CD14-positive monocyte (primary cell): Measurements from ENCODE around the gene GRID1. TPM values are rescaled to one million over a fixed set of nuclear protein-coding genes. Genes with fewer than 3 reads are reported as not detected.
A peak's percentile ranks its signal among the peaks of the same experiment; 100 is the strongest.

Experiments used
- DNase-seq, 3 donors: peaks; one replicate each; pipeline ENCODE4 v3.0.0-alpha.2; 2011 to 2022
- H2AFZ ChIP-seq: 2 replicates; pipeline ENCODE4 v1.6.0; 2012; ENCODE audit warnings: mild to moderate bottlenecking, low read depth, low read length, inconsistent platforms; ENCODE audit not compliant: insufficient read depth, poor library complexity, severe bottlenecking
- H3K27ac ChIP-seq, 2 donors: 1 replicate in 1 of 2; 2 replicates in 1 of 2; pipeline ENCODE4 v1.5.1; 2012 to 2013; ENCODE audit warnings: low read length in 2 of 2, control low read depth in 1 of 2, inconsistent platforms in 1 of 2, low read depth in 1 of 2, mild to moderate bottlenecking in 1 of 2
- H3K27me3 ChIP-seq, 2 donors: one replicate each; pipeline versions ENCODE4 v1.6.0 to v1.6.1; 2011 to 2013; ENCODE audit warnings: low read length in 2 of 2; ENCODE audit not compliant: control insufficient read depth in 2 of 2, insufficient read depth in 2 of 2
- H3K36me3 ChIP-seq, 2 donors: replicated peaks in 1 of 2; 1 replicate in 1 of 2; 2 replicates in 1 of 2; pipeline versions ENCODE4 v1.5.1 to v1.6.1; 2012 to 2013; ENCODE audit warnings: low read length in 2 of 2, control low read depth in 1 of 2, inconsistent platforms in 1 of 2, mild to moderate bottlenecking in 1 of 2; ENCODE audit not compliant: insufficient read depth in 2 of 2, control insufficient read depth in 1 of 2
- H3K4me1 ChIP-seq, 2 donors: 1 replicate in 1 of 2; 2 replicates in 1 of 2; pipeline versions ENCODE4 v1.5.1 to v1.6.1; 2012 to 2013; ENCODE audit warnings: low read length in 2 of 2, control low read depth in 1 of 2, inconsistent platforms in 1 of 2, mild to moderate bottlenecking in 1 of 2, moderate library complexity in 1 of 2; ENCODE audit not compliant: insufficient read depth in 2 of 2, control insufficient read depth in 1 of 2
- H3K4me2 ChIP-seq: replicated peaks from 2 replicates; pipeline ENCODE3; 2012; ENCODE audit warnings: low read length, moderate library complexity, mild to moderate bottlenecking; ENCODE audit not compliant: poor library complexity, severe bottlenecking; ENCODE audit errors: extremely low read depth
- H3K4me3 ChIP-seq, 3 experiments: fragments of 200-600 bp in 1 of 3; sonication (generic) in 1 of 3; replicated peaks in 1 of 3; 1 replicate in 2 of 3; 2 replicates in 1 of 3; pipeline ENCODE4 v1.5.1; 2011 to 2013; ENCODE audit warnings: low read length in 3 of 3, mild to moderate bottlenecking in 3 of 3, control low read depth in 2 of 3, low read depth in 2 of 3, inconsistent platforms in 1 of 3, moderate library complexity in 1 of 3
- H3K79me2 ChIP-seq: 2 replicates; pipeline ENCODE4 v1.6.0; 2012; ENCODE audit warnings: mild to moderate bottlenecking, control low read depth, inconsistent platforms, low read length, moderate library complexity; ENCODE audit not compliant: insufficient read depth
- H3K9ac ChIP-seq: 2 replicates; pipeline ENCODE4 v1.6.0; 2017; ENCODE audit warnings: low read length, mild to moderate bottlenecking; ENCODE audit not compliant: insufficient read depth, poor library complexity, severe bottlenecking
- H3K9me3 ChIP-seq, 2 donors: replicated peaks in 1 of 2; 1 replicate in 1 of 2; 2 replicates in 1 of 2; pipeline versions ENCODE4 v1.5.1 to v1.6.1; 2012 to 2013; ENCODE audit warnings: low read length in 2 of 2, control low read depth in 1 of 2; ENCODE audit not compliant: control insufficient read depth in 1 of 2, insufficient read depth in 1 of 2
- H4K20me1 ChIP-seq: 2 replicates; pipeline ENCODE4 v1.6.0; 2012; ENCODE audit warnings: mild to moderate bottlenecking, low read length, control low read depth, moderate library complexity; ENCODE audit not compliant: insufficient read depth
- H3K27ac Mint-ChIP-seq, 7 donors: one replicate each; pipeline ENCODE4 v1.8.0; 2020; ENCODE audit warnings: mild to moderate bottlenecking in 7 of 7, mixed read lengths in 7 of 7, moderate library complexity in 6 of 7, inconsistent platforms in 2 of 7
- H3K27me3 Mint-ChIP-seq, 3 donors: one replicate each; pipeline ENCODE4 v1.8.0; 2021 to 2022; ENCODE audit warnings: low read depth in 3 of 3, mild to moderate bottlenecking in 3 of 3, mixed read lengths in 3 of 3, moderate library complexity in 3 of 3, inconsistent platforms in 1 of 3
- H3K36me3 Mint-ChIP-seq, 2 donors: one replicate each; pipeline ENCODE4 v1.8.0; 2020; ENCODE audit warnings: mixed read lengths in 2 of 2, inconsistent platforms in 1 of 2, mild to moderate bottlenecking in 1 of 2
- H3K4me1 Mint-ChIP-seq: one replicate; pipeline ENCODE4 v1.8.0; 2020; ENCODE audit warnings: mild to moderate bottlenecking, mixed read lengths
- H3K4me3 Mint-ChIP-seq, 2 donors: one replicate each; pipeline ENCODE4 v1.8.0; 2020; ENCODE audit warnings: mild to moderate bottlenecking in 2 of 2, mixed read lengths in 2 of 2, moderate library complexity in 1 of 2
- H3K9me3 Mint-ChIP-seq, 7 donors: one replicate each; pipeline ENCODE4 v1.8.0; 2020 to 2022; ENCODE audit warnings: mixed read lengths in 7 of 7, mild to moderate bottlenecking in 6 of 7, moderate library complexity in 6 of 7, inconsistent platforms in 2 of 7
- WGBS: methylation state at CpG from one replicate; pipeline ENCODE4 v1.1.5; 2013; ENCODE audit warnings: missing lambda C conversion rate; ENCODE audit not compliant: insufficient coverage; 5-methylcytosine and 5-hydroxymethylcytosine counted together
- intact Hi-C, 2 donors: fragments of 100-400 bp; cut with micrococcal nuclease; formaldehyde crosslinking; loops; one replicate each; pipeline versions ENCODE4 v1.15.0 to v1.15.1; 2023
- polyA plus RNA-seq, 3 donors: library from polyadenylated mRNA; depleted of rRNA in 1 of 3; unstranded in 2 of 3; stranded (reverse) in 1 of 3; fragments of 300-500 nt in 2 of 3; fragments of >200 nt in 1 of 3; fragmentation: Illumina TruSeq in 2 of 3; gene quantifications; 1 replicate in 2 of 3; 2 replicates in 1 of 3; pipeline ENCODE4 v1.2.3, GENCODE V29; 2012 to 2021
- TF ChIP-seq, protein P1 (sequence below): fragments of 200-600 bp; IDR thresholded peaks from one replicate; pipeline ENCODE4 v1.8.0; 2022; ENCODE audit warnings: antibody characterized with exemption, mild to moderate bottlenecking

The GRID1 gene
- polyA plus RNA-seq, 3 donors: not detected

DNA sequence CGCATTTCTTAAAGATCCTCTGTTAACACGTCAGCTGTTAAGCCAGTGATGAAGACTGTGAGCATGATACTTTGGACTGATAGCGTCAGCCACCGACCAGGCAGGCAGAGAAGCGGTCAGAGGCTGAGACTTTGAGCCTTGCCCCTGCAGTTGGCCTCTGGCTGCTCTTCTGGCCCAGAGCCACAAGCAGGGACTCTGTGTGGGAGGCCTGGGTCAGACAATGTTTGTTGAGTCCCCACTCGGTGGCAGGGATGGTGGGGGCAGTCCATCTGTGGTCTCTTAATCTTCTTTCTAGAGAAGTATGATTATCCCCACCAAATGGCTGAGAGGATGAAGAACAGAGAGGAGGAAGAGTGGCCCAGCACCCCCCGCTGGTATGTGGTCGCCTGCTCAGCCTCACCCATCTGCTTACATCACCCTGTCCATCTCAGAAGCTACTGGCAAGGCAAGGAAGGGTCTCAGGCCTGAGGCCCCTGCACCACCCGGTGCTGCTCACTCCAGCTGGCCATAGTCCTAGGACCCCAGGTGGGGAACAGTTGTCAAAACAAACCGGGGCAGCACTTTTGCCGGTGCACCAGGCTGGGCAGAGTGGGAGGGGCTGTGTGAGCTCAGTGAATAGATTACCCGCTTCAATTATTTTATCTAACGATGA, 202.9 kb downstream of the GRID1 start:
- peaks cover 0 to 2% (median 0%) of the 10 kb centered on the region in 7 donors for H3K9me3 Mint-ChIP-seq
- Histone ChIP-seq H3K27ac (no peak overlapping the region), H3K36me3 (no peaks in the 10 kb centered on the region), H3K27me3 (no peaks in the 10 kb centered on the region), H4K20me1 (no peaks in the 10 kb centered on the region), H2AFZ (no peak overlapping the region), H3K4me3 (no peak overlapping the region), H3K4me1 (no peaks in the 10 kb centered on the region), H3K9ac (no peak overlapping the region), H3K79me2 (no peaks in the 10 kb centered on the region), H3K9me3 (no peaks in the 10 kb centered on the region), H3K4me2 (no peak overlapping the region)
- H3K27me3 Mint-ChIP-seq: peaks cover 0 to 7% (median 2%) of the 10 kb centered on the region in 3 donors
- peak overlapping the region in 2 of 7 donors; percentile 26 to 31 for H3K27ac Mint-ChIP-seq
- DNase-seq: no peak
- intact Hi-C loops: no loop called here
- no peak overlapping the region for H3K4me3 Mint-ChIP-seq
- H3K36me3 Mint-ChIP-seq: no peaks in the 10 kb centered on the region
- TF ChIP-seq, protein P1, sequence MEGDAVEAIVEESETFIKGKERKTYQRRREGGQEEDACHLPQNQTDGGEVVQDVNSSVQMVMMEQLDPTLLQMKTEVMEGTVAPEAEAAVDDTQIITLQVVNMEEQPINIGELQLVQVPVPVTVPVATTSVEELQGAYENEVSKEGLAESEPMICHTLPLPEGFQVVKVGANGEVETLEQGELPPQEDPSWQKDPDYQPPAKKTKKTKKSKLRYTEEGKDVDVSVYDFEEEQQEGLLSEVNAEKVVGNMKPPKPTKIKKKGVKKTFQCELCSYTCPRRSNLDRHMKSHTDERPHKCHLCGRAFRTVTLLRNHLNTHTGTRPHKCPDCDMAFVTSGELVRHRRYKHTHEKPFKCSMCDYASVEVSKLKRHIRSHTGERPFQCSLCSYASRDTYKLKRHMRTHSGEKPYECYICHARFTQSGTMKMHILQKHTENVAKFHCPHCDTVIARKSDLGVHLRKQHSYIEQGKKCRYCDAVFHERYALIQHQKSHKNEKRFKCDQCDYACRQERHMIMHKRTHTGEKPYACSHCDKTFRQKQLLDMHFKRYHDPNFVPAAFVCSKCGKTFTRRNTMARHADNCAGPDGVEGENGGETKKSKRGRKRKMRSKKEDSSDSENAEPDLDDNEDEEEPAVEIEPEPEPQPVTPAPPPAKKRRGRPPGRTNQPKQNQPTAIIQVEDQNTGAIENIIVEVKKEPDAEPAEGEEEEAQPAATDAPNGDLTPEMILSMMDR: no peak
- 94% methylated on average over 10 of the region's 13 CpGs for whole genome bisulfite sequencing
- H3K4me1 Mint-ChIP-seq: no peaks in the 10 kb centered on the region

DNA sequence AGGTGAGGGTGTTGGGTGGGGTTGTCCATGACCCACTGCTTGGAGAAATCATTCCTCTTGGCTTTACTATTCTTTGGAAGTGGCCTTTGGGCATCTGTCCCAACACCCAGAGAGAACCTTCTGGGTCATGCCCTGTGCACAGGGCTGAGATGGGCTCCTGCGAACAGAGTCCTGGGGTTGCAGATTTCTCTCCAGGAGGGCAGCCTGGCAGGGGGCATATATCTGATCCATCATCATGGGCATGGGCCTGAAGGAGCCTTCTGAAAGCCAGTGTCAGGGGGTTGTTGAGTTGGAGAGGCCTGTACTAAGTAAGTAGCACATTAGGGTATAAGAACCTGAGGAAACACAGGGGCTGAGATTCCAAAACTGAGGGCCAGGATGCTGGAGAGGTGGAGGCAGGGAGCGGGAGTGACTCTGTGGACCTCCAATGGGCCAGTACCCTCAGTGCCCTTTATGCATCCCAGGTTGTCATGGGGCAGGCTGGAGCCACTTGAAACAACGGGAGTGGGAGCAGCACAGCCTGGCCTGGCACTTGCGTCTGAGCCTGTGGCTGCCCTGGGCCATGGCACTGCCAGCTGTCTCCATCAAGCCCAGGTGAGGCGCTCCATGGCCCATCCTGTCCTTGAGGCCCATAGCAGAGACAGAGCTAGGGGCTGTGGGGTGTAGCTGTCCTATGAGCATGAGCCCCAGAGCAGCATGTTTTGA, 203.7 kb downstream of the GRID1 start:
- 98% methylated on average over 4 of the region's 5 CpGs for WGBS
- H3K4me3 Mint-ChIP-seq: no peak overlapping the region
- H3K4me1 ChIP-seq: no peaks in the 10 kb centered on the region
- H3K9ac ChIP-seq: no peak overlapping the region
- intact Hi-C loops: no loop called here
- H3K27me3 Mint-ChIP-seq: peaks cover 0 to 7% (median 2%) of the 10 kb centered on the region in 3 donors
- H3K4me3 ChIP-seq: no peak overlapping the region
- peaks cover 0 to 2% (median 0%) of the 10 kb centered on the region in 7 donors for H3K9me3 Mint-ChIP-seq
- TF ChIP-seq, protein P1: no peak
- H3K27ac Mint-ChIP-seq: no peak overlapping the region
- no peak overlapping the region for H3K27ac ChIP-seq
- H3K4me1 Mint-ChIP-seq: no peaks in the 10 kb centered on the region
- H4K20me1 ChIP-seq: no peaks in the 10 kb centered on the region
- no peaks in the 10 kb centered on the region for H3K27me3 ChIP-seq
- no peak for DNase-seq
- no peak overlapping the region for H3K4me2 ChIP-seq
- H2AFZ ChIP-seq: no peak overlapping the region
- H3K36me3 ChIP-seq: no peaks in the 10 kb centered on the region
- H3K79me2 ChIP-seq: no peaks in the 10 kb centered on the region
- no peaks in the 10 kb centered on the region for H3K36me3 Mint-ChIP-seq
- H3K9me3 ChIP-seq: no peaks in the 10 kb centered on the region
